GM12891 (cell line): ENCODE measurements around the gene TMEM114.

Source experiments
- POLR2A ChIP-seq: IDR thresholded peaks from 2 replicates; pipeline ENCODE4 v1.6.1; 2011; ENCODE audit warnings: low read depth, low read length, control low read depth
- TAF1 ChIP-seq: IDR thresholded peaks from 2 replicates; pipeline ENCODE4 v1.6.1; 2011; ENCODE audit warnings: low read depth, low read length, control low read depth

DNA sequence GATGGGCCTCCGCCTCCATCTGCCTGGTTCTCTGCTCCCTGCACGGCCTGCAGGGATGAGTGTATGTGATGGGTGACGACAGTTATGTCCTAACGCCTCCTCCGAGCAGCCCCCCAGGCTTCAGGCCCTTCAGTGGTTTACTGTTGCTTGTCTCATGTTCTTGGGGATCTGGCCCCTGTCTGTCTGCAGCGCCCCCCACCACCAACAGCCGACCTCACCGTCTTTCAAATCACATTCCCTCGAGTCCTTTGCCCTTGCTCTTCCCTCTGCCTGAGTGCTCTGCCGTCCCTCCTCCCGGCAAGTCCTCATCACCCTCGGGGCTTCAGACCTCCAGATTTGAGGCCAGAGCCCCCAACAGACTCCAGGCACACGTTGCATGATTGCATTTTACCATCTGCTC lies 49.4 kb upstream of the TMEM114 start:
- TF ChIP-seq POLR2A: no peak
- TF ChIP-seq TAF1: no peak
